Measurements from ENCODE around the gene FRMD4A. TPM values are rescaled to one million over a fixed set of nuclear protein-coding genes. Genes with fewer than 3 reads are reported as not detected.
A peak's percentile ranks its signal among the peaks of the same experiment; 100 is the strongest.

The FRMD4A gene
- total RNA-seq, 2 donors from 2014 or later: 22.3 to 22.4 TPM

DNA sequence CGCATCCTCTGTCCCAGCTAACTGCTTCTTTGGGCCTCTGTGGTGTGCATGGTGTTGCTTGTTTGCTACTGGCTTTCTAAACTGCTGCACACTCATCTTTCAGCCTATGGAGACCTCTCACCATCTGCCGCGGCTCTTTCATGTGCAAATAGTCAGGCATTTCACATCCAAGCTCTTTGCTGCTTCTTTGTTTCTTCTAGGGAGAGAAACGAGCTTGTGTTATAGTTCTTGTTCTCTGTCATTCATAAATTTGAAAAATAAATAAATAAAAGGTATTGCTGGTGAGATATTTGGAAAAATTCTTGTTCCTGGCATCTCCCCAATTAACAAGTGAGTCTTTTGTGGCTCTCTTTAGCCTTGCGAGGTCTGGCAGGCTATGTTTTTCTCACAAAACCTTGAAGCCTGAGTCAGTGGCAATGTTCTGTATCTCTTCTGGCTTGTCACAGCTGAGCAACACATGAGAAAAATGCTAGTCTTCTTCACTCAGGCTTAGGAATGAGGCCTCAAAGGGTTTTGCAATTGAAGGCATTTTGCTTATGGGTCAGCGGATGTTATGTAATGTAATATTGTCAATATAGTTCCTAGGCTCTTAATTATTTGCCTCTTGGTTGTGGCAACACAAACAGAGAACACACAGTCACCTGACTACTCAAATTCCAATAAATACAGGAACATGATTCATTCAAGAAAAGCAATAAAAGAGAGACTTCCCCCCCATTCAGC, 274.0 kb downstream of the FRMD4A start:
- no peaks in the 10 kb centered on the region for H3K36me3 Mint-ChIP-seq (ENCODE audit: low read depth)
- H3K4me1 Mint-ChIP-seq: peaks cover 8% of the 10 kb centered on the region
- 62 to 68% methylated on average over 4 to 6 of the region's 6 CpGs for WGBS, 2 experiments (ENCODE audit: insufficient coverage in 1 of 2, insufficient read length in 1 of 2)
- Histone ChIP-seq H3K9ac (ENCODE audit: extremely low read depth, low read length, poor library complexity, severe bottlenecking) (no peak overlapping the region), H3K27ac (ENCODE audit: low read depth, low read length) (peak overlapping the region; percentile 93), H3K9me3 (ENCODE audit: control insufficient read depth, low read length) (no peaks in the 10 kb centered on the region), H3K4me3 (ENCODE audit: low read length) (no peak overlapping the region), H3K36me3 (ENCODE audit: control insufficient read depth, insufficient read depth, low read length) (no peaks in the 10 kb centered on the region), H3K4me1 (ENCODE audit: control insufficient read depth, insufficient read depth, low read length) (no peaks in the 10 kb centered on the region), H3K27me3 (ENCODE audit: control insufficient read depth, insufficient read depth, low read length, poor library complexity, severe bottlenecking) (no peaks in the 10 kb centered on the region)
- DNase-seq: peak; percentile 51
- peaks cover 9% of the 10 kb centered on the region for H3K9me3 Mint-ChIP-seq
- no peak overlapping the region for H3K4me3 Mint-ChIP-seq
- TF ChIP-seq, protein P1, sequence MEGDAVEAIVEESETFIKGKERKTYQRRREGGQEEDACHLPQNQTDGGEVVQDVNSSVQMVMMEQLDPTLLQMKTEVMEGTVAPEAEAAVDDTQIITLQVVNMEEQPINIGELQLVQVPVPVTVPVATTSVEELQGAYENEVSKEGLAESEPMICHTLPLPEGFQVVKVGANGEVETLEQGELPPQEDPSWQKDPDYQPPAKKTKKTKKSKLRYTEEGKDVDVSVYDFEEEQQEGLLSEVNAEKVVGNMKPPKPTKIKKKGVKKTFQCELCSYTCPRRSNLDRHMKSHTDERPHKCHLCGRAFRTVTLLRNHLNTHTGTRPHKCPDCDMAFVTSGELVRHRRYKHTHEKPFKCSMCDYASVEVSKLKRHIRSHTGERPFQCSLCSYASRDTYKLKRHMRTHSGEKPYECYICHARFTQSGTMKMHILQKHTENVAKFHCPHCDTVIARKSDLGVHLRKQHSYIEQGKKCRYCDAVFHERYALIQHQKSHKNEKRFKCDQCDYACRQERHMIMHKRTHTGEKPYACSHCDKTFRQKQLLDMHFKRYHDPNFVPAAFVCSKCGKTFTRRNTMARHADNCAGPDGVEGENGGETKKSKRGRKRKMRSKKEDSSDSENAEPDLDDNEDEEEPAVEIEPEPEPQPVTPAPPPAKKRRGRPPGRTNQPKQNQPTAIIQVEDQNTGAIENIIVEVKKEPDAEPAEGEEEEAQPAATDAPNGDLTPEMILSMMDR (conservative IDR thresholded peaks at IDR 0.05): no peak
- H3K27me3 Mint-ChIP-seq (ENCODE audit: insufficient read depth): no peaks in the 10 kb centered on the region
- H3K27ac Mint-ChIP-seq: no peak overlapping the region

DNA sequence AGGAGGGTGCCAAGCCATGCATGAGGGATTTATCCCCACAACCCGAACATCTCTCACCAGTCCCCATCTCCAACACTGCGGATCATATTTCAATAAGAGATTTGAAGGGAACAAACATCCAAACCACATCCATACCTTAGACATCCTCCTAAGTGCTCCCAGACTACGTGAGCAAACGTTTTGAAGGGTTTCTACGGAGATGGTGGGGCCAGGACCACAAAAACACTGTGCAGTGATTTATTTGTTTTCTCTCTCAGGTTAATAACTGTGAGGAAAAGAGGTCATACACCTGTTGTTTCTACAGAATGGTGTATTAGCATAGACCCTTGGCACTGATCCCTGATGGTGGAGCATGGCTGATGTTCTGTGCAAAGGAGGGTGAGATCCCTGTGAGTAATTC, 277.8 kb downstream of the FRMD4A start:
- Histone ChIP-seq H3K4me3 (ENCODE audit: low read length) (no peak overlapping the region), H3K27me3 (ENCODE audit: control insufficient read depth, insufficient read depth, low read length, poor library complexity, severe bottlenecking) (no peaks in the 10 kb centered on the region), H3K36me3 (ENCODE audit: control insufficient read depth, insufficient read depth, low read length) (no peaks in the 10 kb centered on the region), H3K4me1 (ENCODE audit: control insufficient read depth, insufficient read depth, low read length) (no peaks in the 10 kb centered on the region), H3K9me3 (ENCODE audit: control insufficient read depth, low read length) (no peaks in the 10 kb centered on the region), H3K27ac (ENCODE audit: low read depth, low read length) (no peak overlapping the region), H3K9ac (ENCODE audit: extremely low read depth, low read length, poor library complexity, severe bottlenecking) (no peak overlapping the region)
- 93 to 100% methylated on average over 2 to 5 of the region's 5 CpGs for WGBS, 2 experiments (ENCODE audit: insufficient coverage in 1 of 2, insufficient read length in 1 of 2)
- Mint-ChIP-seq H3K9me3 (peaks cover 9% of the 10 kb centered on the region), H3K27ac (no peak overlapping the region), H3K4me3 (no peak overlapping the region), H3K27me3 (ENCODE audit: insufficient read depth) (no peaks in the 10 kb centered on the region), H3K36me3 (ENCODE audit: low read depth) (no peaks in the 10 kb centered on the region), H3K4me1 (peaks cover 8% of the 10 kb centered on the region)
- no peak for DNase-seq
- TF ChIP-seq, protein P1 (conservative IDR thresholded peaks at IDR 0.05): no peak

DNA sequence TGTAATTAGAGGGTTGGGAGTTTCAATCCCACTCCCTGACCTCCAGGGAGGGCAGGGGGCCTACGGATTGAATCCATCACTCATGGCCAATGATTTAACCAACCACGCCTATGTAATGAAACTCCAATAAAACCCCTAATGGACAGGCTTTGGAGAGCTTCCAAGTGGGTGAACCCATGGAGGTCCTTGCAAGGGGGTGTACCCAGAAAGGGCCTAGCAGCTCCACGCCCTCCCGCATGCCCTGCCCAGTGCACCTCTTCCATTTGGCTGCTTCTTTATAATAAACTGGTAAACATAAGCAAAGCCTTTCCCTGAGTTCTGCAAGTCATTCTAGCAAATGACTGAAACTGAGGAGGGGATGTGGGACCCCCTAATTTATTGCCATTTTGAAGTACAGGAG, 280.1 kb downstream of the FRMD4A start:
- Mint-ChIP-seq H3K4me3 (no peak overlapping the region), H3K36me3 (ENCODE audit: low read depth) (no peaks in the 10 kb centered on the region), H3K9me3 (peaks cover 9% of the 10 kb centered on the region), H3K27ac (no peak overlapping the region), H3K4me1 (no peaks in the 10 kb centered on the region), H3K27me3 (ENCODE audit: insufficient read depth) (no peaks in the 10 kb centered on the region)
- Histone ChIP-seq H3K27me3 (ENCODE audit: control insufficient read depth, insufficient read depth, low read length, poor library complexity, severe bottlenecking) (no peaks in the 10 kb centered on the region), H3K4me3 (ENCODE audit: low read length) (no peak overlapping the region), H3K9me3 (ENCODE audit: control insufficient read depth, low read length) (no peaks in the 10 kb centered on the region), H3K27ac (ENCODE audit: low read depth, low read length) (no peak overlapping the region), H3K4me1 (ENCODE audit: control insufficient read depth, insufficient read depth, low read length) (no peaks in the 10 kb centered on the region), H3K9ac (ENCODE audit: extremely low read depth, low read length, poor library complexity, severe bottlenecking) (no peak overlapping the region), H3K36me3 (ENCODE audit: control insufficient read depth, insufficient read depth, low read length) (no peaks in the 10 kb centered on the region)
- TF ChIP-seq, protein P1 (conservative IDR thresholded peaks at IDR 0.05): no peak
- DNase-seq: no peak
- WGBS, 2 experiments (ENCODE audit: insufficient coverage in 1 of 2, insufficient read length in 1 of 2): 95 to 100% methylated on average over 2 to 4 of the region's 4 CpGs

Measured in endodermal cell (in vitro differentiated cells).